SK-N-MC (cell line): ENCODE data around the gene BRPF3.

Experiments used
- DNase-seq: peaks from one replicate; pipeline ENCODE4 v3.0.0-alpha.2; 2011; ENCODE audit warnings: low read depth, low spot score
- H3K27ac ChIP-seq: fragments of 200-600 bp; sonication (generic); 2 replicates; pipeline ENCODE4 v1.5.1; 2016; ENCODE audit warnings: mixed run types
- H3K36me3 ChIP-seq: fragments of 200-600 bp; sonication (generic); 2 replicates; pipeline ENCODE4 v1.6.1; 2017; ENCODE audit warnings: antibody characterized with exemption, low read length, mixed read lengths; ENCODE audit not compliant: insufficient read depth
- H3K4me3 ChIP-seq: fragments of 200-600 bp; sonication (generic); 2 replicates; pipeline ENCODE4 v1.5.1; 2016
- H3K9ac ChIP-seq: fragments of 200-600 bp; sonication (generic); 2 replicates; pipeline ENCODE4 v1.8.0; 2017; ENCODE audit warnings: mixed run types, mixed read lengths; ENCODE audit not compliant: insufficient read length
- H3K9me3 ChIP-seq: fragments of 200-600 bp; sonication (generic); 2 replicates; pipeline ENCODE4 v1.6.1; 2017; ENCODE audit warnings: low read depth, mild to moderate bottlenecking, antibody characterized with exemption, low read length, moderate library complexity, mixed read lengths
- EZH2 ChIP-seq: fragments of 200-600 bp; sonication (generic); IDR thresholded peaks from one replicate; pipeline ENCODE4 v1.6.1; 2017; ENCODE audit warnings: antibody characterized with exemption
- FOXP2 ChIP-seq: optimal IDR thresholded peaks from 2 replicates; pipeline ENCODE3; 2011; ENCODE audit warnings: mild to moderate bottlenecking, moderate library complexity; ENCODE audit not compliant: insufficient read depth; ENCODE audit errors: extremely low read length, control extremely low read depth
- POLR2AphosphoS5 ChIP-seq: IDR thresholded peaks from 2 replicates; pipeline ENCODE4 v1.6.1; 2012; ENCODE audit warnings: mild to moderate bottlenecking, low read depth, low read length, borderline replicate concordance

The BRPF3 gene

DNA sequence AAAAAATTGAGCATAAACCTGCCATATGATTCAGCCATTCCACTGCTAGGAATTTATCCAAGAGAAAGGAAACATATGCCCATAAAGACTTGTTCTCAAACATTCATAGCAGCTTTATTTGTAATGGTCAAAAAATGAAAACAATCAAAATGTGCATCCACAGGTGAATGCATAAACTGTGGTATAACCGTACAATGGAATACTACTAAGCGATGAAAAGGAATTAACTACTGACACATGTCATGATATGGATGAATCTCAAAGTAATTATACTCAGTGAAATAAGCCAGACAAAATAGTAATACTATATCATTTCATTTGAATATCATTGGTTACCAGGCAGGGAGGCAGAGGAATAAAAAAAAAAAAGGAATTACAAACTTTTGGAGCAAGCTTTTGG lies 25.8 kb upstream of the BRPF3 start:
- Histone ChIP-seq H3K27ac (no peak overlapping the region), H3K9me3 (no peaks in the 10 kb centered on the region), H3K4me3 (no peak overlapping the region), H3K9ac (no peak overlapping the region), H3K36me3 (no peaks in the 10 kb centered on the region)
- TF ChIP-seq POLR2AphosphoS5 (no peak), FOXP2 (no peak), EZH2 (no peak)
- DNase-seq, result no peak

DNA sequence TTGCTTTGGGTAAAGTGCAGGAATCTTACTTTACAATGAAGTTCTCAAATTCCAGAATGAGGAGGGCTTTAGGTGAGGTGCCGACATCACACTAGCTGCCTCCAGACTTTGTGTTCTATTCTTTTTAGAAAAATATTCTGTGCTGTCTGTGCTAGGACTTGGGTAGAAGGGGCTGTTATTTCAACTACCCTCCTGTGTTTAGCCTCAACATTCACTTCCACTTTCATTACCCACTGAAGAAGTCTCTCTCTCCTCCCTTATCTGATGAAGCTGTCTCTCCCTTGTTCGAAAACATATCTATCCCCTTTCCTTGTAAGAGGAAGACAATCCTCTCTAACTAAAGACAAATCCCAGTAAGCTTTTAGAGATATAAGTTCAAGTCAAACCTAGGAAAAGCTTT lies 25.0 kb upstream of the BRPF3 start:
- no peak overlapping the region for H3K4me3 ChIP-seq
- no peaks in the 10 kb centered on the region for H3K9me3 ChIP-seq
- DNase-seq, result no peak
- H3K36me3 ChIP-seq, result no peaks in the 10 kb centered on the region
- TF ChIP-seq EZH2 (no peak), FOXP2 (no peak)
- H3K9ac ChIP-seq, result no peak overlapping the region
- H3K27ac ChIP-seq, result no peak overlapping the region

DNA sequence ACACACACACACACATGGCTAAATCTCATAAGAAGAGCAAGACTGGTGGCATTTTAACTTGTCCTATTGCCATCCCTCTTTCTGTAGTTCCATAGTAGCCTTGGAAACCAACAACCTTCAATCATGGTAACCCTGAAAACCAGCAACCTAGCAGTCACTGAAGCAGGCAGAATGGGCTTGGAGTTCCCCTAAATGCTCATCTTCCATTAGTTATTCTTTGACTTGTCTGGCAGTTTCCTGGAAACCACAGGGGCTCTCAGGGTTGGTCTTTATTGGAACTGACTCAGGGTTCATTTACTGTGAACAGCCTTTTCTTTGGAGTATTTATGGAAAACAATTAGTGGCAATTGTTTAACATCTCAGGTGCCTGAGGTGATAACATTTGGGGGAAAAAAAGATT lies 19.4 kb upstream of the BRPF3 start:
- H3K9ac ChIP-seq, result no peak overlapping the region
- DNase-seq, result no peak

DNA sequence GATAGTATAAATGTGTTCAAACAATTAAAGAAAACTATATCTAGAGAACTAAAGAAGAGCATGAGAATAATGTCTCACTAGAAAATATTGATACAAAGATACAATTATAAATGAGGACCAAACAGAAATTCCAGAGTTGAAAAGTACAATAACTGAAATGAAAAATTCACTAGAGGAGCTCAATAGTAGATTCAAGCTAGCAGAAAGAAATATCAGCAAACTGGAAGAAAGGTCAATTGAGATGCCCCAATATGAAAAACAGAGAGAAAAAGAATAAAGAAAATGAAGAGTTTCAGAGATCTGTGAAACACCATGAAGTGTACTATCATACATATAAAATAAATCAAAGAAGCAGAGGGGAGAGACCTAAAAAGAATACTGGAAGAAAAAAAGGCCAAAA lies 18.0 kb upstream of the BRPF3 start:
- no peaks in the 10 kb centered on the region for H3K9me3 ChIP-seq
- H3K27ac ChIP-seq, result no peak overlapping the region
- no peak for DNase-seq

More for the DNA sequence above, 19.4 kb upstream of the BRPF3 start:
- H3K36me3 ChIP-seq, result no peaks in the 10 kb centered on the region
- H3K27ac ChIP-seq, result no peak overlapping the region
- no peaks in the 10 kb centered on the region for H3K9me3 ChIP-seq
- H3K4me3 ChIP-seq, result no peak overlapping the region
- TF ChIP-seq POLR2AphosphoS5 (no peak), EZH2 (no peak), FOXP2 (no peak)

DNA sequence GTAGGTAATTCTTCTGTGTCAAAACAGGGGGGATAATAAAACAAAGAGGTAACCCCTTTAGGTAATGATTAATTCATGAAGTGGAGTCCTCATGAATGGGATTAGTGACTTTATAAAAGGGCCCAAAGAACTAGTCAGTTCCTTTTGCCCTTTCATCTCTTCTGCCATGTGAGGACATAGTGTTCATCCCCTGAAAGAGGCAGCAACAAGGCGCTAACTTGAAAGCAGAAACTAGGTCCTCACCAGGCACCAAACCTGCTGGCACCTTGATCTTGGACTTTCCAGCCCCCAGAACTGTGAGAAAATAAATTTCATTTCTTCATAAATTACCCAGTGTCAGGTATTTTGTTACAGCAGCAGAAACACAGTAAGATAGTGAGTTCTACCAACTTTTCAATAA lies 16.4 kb upstream of the BRPF3 start:
- Histone ChIP-seq H3K4me3 (no peak overlapping the region), H3K9me3 (no peaks in the 10 kb centered on the region), H3K36me3 (no peaks in the 10 kb centered on the region)

More for the DNA sequence above, 18.0 kb upstream of the BRPF3 start:
- Histone ChIP-seq H3K9ac (no peak overlapping the region), H3K4me3 (no peak overlapping the region), H3K36me3 (no peaks in the 10 kb centered on the region)
- TF ChIP-seq EZH2 (no peak), POLR2AphosphoS5 (no peak), FOXP2 (no peak)

DNA sequence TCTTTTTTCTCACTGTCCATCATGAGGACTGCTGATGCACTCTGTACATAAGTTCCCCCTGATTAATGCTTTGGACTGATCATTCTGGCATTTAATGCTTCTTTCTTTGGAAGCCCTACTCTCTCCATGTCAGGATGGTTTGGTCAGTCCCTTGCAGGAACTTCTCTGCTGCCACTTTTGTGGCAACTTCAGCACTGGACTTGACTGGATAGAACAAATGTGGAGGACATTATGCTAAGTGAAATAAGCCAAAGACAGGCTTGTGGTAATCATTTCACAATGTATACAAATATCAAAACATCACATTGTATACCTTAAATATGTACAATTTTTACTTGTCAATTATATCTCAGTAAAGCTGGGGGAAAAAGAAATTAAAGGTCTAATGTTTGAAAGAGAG lies 12.2 kb upstream of the BRPF3 start:
- Histone ChIP-seq H3K36me3 (no peaks in the 10 kb centered on the region), H3K9me3 (no peaks in the 10 kb centered on the region), H3K27ac (no peak overlapping the region), H3K4me3 (no peak overlapping the region), H3K9ac (no peak overlapping the region)
- DNase-seq, result no peak
- no peak for TF ChIP-seq FOXP2
- TF ChIP-seq POLR2AphosphoS5, result no peak
- no peak for TF ChIP-seq EZH2

More for the DNA sequence above, 16.4 kb upstream of the BRPF3 start:
- no peak for DNase-seq
- TF ChIP-seq POLR2AphosphoS5, result no peak
- TF ChIP-seq FOXP2, result no peak
- TF ChIP-seq EZH2, result no peak
- Histone ChIP-seq H3K27ac (no peak overlapping the region), H3K9ac (no peak overlapping the region)

DNA sequence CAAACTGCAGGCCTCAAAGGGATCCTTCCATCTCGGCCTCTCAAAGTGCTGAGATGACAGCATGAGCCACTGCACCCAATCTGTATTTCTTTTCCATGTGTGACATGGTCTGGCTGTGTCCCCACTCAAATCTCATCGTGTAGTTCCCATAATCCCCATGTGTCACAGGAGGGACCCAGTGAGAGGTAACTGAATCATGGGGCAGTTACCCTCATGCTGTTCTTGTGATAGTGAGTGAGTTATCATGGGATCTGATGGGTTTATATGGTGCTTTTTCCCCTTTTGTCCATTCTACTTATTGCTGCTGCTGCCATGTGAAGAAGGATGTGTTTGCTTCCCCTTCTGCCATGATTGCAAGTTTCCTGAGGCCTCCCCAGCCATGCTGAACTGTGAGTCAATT lies 10.3 kb upstream of the BRPF3 start:
- no peak for DNase-seq
- Histone ChIP-seq H3K36me3 (no peaks in the 10 kb centered on the region), H3K27ac (no peak overlapping the region), H3K9me3 (no peaks in the 10 kb centered on the region), H3K4me3 (no peak overlapping the region), H3K9ac (no peak overlapping the region)
- TF ChIP-seq POLR2AphosphoS5, result no peak
- no peak for TF ChIP-seq FOXP2
- no peak for TF ChIP-seq EZH2

DNA sequence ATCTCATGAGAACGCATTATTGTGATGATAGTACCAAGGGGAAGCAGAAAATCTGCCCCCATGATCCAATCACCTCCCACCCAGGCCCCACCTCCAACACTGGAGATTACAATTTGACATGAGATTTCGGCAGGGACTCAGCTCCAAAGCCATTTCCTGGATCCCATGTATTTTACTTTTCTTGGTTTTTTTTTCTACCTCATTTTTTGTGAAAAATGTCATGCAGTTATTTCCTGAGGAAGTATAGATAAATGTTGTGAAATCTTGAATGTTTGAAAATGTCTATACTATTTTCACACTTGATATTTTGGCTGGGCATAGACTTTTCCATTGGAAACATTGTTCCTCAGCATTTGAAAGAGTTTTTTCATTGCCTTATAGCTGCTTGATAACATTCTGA lies 9.1 kb upstream of the BRPF3 start:
- Histone ChIP-seq H3K4me3 (no peak overlapping the region), H3K9me3 (no peaks in the 10 kb centered on the region), H3K27ac (no peak overlapping the region), H3K9ac (no peak overlapping the region), H3K36me3 (no peaks in the 10 kb centered on the region)
- no peak for TF ChIP-seq FOXP2
- no peak for TF ChIP-seq POLR2AphosphoS5
- no peak for TF ChIP-seq EZH2
- DNase-seq, result no peak

DNA sequence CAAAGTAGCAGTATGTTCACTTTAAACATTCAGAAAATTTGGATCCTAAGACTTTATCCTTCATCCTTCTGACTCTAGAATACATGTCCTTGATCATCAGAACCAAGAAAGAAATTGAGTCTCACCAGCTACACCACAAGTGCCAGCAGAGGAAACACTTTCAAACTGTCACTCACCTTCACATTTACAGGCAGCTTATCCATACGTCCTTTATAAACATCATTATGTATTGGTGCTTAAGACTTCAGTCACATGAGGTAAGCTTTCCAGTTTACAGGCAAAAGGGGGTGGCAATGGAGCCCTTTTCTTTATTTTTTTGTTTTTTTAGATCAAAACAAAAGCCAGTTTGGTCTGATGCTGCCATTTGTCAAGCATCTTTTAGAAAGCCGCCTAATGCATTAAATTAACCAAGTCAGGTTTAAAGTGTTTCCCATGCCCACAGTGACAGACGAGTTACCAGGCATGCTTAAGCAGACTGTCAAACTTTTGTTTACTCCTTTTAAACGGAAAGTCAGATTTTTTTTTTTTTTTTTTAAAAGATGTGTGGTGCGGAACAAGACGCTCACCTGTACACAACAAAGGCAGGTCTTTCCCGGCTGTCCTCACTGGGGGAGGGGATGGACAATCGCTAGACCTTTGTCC lies 952 bp upstream of the BRPF3 start:
- H3K27ac ChIP-seq, result no peak overlapping the region
- peak overlapping the region; percentile 77 for H3K4me3 ChIP-seq
- peaks cover 11% of the 10 kb centered on the region for H3K36me3 ChIP-seq
- H3K9ac ChIP-seq, result peak overlapping the region; percentile 84
- DNase-seq, result no peak
- TF ChIP-seq EZH2 (no peak), POLR2AphosphoS5 (no peak), FOXP2 (no peak)
- H3K9me3 ChIP-seq, result no peaks in the 10 kb centered on the region
